GM20431 (cell line): Measurements from ENCODE around the gene EFNA3.

Experiments
- in situ Hi-C: fragments of 300-500 bp; cut with MseI, MboI; formaldehyde crosslinking; loops from one replicate; pipeline ENCODE4 v1.15.0; 2020; ENCODE audit warnings: low sequenced_read_pairs; ENCODE audit not compliant: unreplicated experiment

EFNA3 gene

DNA sequence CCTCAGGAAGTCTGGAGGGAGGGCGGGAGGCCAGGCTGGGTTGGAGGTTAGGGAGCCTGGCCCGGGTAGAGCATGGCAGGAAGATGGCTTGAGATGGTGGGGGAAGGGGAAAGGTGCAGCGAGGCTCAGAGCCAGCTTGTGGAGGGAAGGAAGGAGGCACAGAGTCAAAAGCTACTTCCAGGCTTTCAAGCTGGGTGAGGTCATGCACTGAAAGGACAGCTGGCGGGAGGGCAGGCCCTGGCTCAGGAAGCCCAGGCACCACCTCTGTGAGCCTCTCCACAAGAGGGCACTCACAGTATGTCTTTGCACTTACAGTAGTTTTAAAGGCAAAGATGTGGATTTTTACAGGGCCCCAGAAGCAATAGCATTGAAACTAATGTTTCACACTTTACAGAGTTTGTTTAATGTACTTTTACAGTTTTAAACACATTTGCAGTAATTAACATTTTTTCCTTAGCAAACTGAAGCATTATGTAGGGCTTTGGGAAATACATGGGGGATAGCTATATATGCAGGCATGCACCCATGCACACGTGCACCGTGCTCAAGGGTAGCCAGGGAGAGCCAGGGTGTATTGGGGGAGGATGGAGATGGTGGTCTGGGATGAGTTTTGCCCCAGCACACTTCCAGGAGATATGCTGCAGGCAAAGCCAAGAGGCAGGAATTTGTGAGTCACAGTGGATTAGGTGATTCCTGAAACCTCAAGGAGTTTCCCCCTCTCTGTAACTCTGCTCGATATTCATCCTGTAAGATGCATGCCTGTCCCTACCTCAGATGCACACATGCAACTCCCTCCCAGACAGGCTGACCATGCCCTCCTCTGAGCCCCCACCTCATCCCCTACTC is 33.6 kb upstream of the EFNA3 start:
- in situ Hi-C loops, result no loop called here

DNA sequence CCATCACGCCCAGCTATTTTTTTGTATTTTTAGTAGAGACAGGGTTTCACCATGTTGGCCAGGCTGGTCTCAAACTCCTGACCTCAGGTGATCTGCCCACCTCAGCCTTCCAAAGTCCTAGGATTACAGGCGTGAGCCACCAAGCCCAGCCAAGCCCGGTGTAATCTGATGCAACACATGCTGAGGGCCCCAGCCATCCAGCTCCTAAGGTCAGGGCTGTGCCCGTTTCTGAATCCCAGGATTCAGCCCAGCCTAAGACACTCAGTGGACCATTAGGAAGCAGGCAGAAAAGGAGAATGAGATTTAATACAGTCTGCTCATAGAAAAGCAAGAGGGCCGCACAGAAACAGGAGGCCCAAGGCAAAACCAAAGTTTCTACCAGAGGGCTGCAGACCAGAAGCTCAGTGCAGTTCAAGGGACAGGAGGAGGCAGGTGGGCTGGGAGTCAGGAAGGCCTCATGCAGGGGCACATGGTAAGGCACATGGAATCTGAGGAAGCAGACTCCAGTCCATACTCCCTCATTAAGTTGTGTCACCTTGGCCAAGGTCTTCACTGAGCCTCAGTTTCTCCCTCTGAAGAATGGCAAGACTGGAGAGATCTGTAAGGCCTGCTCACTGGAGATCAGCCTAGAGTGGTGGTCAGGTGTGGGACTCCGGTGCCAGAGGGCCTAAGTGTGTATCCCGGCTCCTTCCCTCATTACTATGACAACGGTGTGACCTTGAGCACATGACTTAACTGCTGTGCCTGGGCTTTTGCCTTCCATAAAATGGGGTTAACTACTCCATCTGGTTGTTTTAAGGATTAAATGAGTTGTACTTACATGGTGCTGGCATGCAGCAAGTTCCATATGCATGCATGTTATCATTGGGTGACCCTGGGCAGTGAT is 29.9 kb upstream of the EFNA3 start:
- in situ Hi-C loops, result no loop called here

DNA sequence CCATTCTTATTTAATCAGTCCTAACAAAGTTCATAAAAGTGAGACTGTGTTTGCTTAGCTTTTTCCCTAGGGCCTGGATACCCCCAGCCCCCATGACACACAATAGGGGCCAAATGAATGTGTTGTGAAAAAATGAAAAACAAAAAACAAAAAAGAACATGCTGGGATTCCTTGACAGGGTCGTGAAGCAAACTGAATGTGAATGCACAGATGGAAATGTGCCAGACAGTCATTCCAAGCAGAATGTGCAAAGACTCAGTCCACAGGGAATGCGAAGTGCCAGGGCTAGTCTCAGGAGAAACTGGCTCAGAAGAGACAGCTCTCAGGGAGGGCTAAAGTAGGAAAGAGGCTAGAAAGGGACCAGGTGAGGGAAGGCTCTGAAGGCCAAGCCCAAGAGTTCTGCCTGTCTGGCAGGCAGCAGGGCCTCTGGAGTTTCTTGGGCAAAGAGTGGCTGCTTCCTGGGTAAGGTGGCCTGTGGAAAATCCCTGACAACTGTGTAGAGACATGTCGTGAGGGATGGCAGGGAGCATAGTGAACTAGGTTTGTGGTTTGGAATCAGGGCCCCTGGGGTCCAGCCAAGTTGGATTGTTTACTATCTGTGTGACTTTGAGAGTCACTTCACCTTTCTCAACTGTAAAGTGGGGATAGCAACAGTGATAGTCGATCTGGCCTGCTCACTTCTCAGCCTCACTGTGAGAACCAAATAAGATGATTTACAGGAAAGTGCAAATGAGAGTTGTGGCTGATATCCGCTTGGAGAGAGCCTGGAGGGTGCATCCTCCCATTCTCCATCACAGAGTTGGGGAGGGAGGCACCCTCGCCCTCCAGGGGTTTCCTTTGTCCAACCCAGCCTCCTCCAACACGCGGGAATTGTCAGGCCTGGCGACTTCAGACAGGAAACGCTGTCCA is 28.7 kb upstream of the EFNA3 start:
- in situ Hi-C loops, result no loop called here

DNA sequence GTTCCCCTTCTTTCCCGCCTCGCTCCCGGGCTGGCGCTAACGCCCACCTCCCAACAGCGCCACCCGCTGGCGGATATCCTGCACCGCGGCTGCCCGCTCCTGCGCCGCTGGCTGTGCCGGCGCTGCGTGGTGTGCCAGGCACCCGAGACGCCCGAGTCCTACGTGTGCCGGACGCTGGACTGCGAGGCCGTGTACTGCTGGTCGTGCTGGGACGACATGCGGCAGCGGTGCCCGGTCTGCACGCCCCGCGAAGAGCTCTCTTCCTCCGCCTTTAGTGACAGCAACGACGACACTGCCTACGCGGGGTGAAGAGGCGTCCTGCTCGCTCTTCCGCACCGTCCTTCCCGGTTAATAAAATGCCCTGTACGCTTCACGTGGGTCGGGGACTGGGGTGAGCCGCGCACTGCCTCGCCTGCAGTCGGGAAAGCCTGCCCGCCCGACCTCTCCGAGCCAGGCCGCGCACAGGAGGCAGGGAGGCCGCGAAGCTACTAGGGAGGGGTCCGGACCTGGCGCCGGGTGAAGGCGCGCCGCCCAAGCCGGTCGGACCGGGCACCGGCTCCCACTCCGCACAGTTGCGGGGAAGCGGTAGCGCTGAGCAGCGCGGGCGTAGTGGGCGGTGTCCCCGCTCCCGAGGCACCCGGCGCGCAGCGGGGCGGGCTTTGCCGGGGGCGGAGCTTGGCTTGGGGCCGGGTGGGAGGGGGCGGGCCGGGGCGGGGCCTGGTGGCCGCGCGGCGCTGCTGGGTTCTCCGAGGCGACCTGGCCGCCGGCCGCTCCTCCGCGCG is 27.9 kb upstream of the EFNA3 start, which contains the start of gene ADAM15:
Gene ADAM15, plus strand, starts transcription at position 757 of the 782 bp plus-strand sequence. CDS start 71 bp downstream, outside the sequence.
- in situ Hi-C loops, result no loop called here

GRCh38 chr1:155051342-155051776 is 27.3 kb upstream of the EFNA3 start:
- in situ Hi-C loops, result no loop called here

DNA sequence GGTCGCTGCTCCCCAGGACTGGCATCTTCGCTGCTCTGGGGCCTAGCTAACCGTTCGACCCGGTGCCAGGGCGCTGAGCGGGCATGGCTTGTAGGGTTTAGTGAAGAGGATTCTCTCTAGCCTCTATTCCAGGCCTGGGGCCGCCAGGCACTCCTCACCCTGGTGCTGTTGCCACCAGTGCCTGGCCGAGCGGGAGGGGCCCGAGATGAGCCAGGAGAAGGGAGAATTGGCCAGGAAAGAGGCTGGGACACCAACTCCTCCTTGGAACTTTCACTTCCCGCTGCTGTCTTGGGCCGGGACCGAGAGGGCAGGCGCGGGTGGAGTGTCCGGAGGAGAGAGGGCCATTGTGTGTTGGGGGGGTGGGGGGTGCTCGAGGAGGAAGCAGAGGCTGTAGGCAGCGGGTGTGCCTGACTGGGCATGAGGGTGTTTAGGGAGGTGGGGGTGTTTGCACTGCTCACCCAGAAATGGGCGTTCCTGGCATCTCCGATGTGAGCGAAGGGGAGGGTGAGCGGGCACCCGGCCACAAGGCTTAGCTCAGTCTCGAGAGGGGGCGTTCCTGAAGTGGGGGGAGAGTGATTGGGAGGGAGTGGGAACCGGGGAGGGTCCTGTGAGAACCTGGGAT is 26.7 kb upstream of the EFNA3 start:
- in situ Hi-C loops, result no loop called here

- in situ Hi-C loops, result no loop called here
These were observed 25.9 kb upstream of the EFNA3 start for GRCh38 chr1:155052439-155053395.

DNA sequence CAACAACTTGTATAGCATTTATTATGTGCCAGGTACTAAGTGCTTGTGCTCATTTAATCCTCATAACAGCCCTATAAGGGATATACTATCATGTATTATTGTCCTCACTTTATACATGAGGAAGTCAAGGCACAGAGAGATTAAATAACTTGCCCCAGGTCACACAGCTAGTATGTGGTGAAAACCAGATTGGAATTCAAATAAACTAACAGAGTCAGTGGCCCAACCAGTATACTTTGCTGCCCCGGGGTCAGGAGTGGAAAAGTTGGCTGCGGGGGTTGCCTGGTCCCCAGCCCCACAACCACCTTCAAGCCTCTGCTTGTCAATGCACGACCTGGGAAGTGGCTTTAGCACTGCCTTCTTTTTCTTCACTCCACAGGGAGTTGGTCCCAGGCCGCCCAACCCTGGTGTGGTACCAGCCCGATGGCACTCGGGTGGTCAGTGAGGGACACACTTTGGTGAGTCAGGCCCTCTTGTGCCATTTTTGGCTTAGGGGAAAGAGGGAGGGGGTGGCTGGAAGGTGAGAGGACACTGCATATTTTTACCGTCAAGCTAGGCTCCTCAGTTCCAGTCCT is 25.0 kb upstream of the EFNA3 start:
- in situ Hi-C loops, result no loop called here

- in situ Hi-C loops, result no loop called here
These were observed 21.5 kb upstream of the EFNA3 start for GRCh38 chr1:155057104-155057503.

DNA sequence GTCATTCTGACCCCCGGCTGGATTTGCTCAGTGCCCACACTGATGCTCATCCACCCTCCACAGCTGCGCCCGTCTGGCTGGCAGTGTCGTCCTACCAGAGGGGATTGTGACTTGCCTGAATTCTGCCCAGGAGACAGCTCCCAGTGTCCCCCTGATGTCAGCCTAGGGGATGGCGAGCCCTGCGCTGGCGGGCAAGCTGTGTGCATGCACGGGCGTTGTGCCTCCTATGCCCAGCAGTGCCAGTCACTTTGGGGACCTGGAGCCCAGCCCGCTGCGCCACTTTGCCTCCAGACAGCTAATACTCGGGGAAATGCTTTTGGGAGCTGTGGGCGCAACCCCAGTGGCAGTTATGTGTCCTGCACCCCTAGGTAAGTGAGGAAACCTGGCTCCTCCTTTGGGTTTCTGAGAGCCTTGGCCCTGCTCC is 20.8 kb upstream of the EFNA3 start:
- in situ Hi-C loops, result no loop called here

- in situ Hi-C loops, result no loop called here
These were observed 17.9 kb upstream of the EFNA3 start for GRCh38 chr1:155060736-155061135.

DNA sequence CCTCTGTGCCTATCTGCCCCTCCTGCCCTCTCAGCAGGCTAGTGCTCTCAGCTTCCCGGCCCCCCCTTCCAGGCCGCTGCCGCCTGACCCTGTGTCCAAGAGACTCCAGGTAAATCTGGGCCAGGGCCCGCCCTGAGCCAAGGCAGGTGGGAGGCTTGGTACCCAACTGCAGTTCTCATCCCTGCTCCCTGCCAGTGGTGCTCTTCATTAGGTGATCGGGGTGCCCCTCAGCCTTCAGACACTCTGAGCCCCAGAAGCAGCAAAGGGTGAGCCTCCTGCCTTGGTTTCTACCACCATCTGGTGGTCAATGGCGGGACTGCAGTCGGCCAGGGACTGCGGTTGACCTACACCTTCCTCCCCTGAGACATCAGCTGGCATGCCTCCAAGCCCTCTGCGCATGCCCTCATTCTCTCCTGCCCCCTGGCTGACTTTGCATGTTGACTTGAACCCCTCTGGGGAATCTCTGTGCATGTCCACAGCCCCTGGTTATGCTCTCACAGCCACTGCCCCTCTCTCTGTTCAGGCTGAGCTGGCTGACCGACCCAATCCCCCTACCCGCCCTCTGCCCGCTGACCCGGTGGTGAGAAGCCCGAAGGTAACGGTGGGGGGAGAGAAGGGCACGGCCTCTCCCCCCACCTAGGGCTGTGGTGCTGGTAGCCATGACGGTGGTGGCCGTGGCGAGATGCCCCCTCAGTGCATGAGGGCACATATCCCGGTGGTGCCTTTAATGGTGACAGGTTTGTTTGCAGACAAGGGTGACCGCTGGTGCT is 17.1 kb upstream of the EFNA3 start:
- in situ Hi-C loops, result no loop called here

DNA sequence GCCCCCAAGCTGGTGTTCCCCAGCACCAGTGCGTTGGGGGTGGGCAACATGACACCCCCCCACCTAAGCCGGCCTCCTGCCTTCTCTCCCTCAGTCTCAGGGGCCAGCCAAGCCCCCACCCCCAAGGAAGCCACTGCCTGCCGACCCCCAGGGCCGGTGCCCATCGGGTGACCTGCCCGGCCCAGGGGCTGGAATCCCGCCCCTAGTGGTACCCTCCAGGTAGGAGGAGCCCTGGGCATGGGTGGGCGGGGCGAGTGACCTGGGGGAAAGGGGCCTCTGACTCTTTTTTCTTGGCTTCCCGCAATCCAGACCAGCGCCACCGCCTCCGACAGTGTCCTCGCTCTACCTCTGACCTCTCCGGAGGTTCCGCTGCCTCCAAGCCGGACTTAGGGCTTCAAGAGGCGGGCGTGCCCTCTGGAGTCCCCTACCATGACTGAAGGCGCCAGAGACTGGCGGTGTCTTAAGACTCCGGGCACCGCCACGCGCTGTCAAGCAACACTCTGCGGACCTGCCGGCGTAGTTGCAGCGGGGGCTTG is 16.4 kb upstream of the EFNA3 start:
- in situ Hi-C loops, result no loop called here

GRCh38 chr1:155062702-155063411 is 15.8 kb upstream of the EFNA3 start:
- in situ Hi-C loops, result no loop called here

DNA sequence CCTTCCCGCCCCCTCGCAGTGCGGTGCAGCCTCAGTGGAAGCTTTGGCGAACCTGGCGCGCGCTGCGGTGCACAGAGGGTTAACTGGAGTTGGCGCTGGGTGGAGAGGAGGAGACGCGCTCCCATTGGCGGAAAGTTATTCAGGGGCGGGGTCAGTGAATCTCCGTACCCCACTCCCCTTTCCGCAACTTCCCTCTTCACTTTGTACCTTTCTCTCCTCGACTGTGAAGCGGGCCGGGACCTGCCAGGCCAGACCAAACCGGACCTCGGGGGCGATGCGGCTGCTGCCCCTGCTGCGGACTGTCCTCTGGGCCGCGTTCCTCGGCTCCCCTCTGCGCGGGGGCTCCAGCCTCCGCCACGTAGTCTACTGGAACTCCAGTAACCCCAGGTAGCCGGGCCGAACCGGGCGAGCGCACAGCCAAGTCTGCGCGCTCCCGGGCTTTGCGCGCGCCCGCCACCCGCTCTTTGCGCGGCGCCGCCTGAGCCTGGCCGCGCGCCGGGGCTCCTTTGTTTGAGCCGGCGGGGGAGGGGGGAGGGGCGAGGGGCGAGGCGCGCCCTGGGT is 15.0 kb upstream of the EFNA3 start, which contains the start of gene EFNA4:
Gene EFNA4, plus strand, starts transcription at position 191 of the 561 bp plus-strand sequence. Its CDS starts 84 bp downstream, at position 275.
- in situ Hi-C loops, result no loop called here
